HG03060 (cell line): ENCODE results near the gene SORBS2.

Experiments
- ATAC-seq: cut with Tn5 transposase; IDR thresholded peaks from one replicate; pipeline ENCODE4 v1.9.1; 2021; ENCODE audit warnings: low read depth, moderate number of reproducible peaks; ENCODE audit not compliant: unreplicated experiment

The SORBS2 gene

DNA sequence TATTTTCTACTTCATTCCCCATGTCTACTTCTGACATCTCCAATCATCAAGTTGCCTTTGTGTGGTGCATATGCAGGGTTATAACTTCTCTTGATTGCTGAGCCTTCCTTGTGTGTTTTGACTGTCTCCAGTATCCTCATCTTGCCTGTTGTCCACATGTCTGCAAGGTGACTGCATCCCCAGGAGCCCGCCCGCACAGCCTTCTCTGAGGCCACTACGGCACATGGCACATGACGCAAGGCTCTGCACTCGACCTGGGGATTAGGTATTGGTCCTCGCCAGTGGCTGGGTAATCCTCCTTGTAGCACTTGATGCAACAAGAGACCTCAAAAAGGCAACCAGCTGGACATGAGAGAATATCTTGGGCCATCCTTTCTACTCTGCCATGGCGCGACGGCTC lies 122.6 kb downstream of the SORBS2 start:
- no peak for ATAC-seq

DNA sequence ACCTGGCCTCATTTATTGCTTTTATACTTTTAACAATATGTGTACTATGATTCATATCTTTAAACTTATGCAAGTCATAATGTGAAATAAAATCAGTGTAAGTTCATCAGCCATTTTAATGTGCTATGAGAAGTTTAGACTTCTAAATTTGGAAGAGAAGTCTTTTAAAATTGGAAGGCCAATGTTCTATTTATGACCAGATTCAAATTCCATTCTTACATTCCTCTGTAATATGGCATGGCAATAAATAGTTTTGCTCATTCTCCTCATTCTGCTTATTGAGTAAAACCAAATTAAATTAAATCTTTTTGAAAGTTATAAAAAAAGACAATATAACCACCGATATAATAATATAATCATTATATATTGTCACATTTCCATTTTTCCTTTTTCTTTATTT lies 126.2 kb downstream of the SORBS2 start:
- ATAC-seq: no peak

DNA sequence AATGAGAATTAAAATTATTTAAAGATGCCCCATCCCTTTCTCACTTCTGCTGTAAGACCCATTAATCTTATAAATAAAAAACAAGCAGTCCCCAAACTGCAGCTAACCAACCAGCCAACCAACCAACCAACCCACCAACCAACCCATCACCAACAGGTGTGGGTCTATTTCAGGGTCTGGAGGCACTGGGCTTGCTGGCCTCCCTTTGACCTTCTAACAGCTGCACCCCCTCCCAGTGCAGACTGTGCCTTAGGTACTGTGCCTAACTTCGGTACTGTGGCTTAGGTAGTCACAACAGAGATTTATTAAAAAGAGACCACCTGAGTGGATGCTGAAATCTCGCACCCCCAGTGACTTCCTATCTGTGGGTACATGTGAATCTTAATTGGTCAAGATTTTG lies 128.1 kb downstream of the SORBS2 start:
- ATAC-seq: no peak

DNA sequence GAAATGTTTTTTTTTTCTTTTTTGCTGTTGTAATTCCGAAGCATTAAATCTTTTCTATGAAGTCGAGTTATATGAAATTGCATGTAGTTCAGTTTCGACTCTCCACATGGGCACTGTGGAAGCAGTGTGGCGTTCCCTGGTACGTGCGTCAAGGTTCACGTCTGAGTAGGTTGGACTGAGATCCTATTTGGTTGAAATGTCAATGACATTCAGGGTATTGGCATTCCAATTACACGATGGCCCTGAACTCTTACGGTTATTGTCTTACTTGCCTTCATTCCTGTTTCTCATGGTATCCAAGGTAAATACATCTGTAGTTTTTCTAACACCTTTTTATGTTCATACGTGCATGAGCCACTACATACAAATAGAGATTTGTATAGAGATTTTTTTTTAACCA lies 128.8 kb downstream of the SORBS2 start:
- no peak for ATAC-seq

DNA sequence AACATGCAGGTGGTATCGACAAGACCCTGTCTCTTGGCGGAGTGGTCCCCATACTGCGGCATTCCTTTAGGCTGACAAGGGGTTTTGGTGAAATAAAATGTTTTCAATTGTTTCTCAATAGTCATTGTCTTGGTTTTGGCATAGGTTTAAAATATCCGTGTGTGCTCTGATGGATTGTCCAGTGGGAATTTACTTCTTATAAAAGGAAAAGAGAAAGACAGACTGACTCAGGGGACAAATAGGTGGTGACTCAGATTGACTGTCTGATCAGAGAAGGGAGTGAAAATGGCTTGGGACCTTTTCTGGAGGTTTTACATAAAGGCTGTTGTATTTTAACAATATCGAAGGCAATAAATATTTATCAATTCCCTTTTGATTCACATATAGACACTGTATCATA lies 129.8 kb downstream of the SORBS2 start:
- no peak for ATAC-seq

DNA sequence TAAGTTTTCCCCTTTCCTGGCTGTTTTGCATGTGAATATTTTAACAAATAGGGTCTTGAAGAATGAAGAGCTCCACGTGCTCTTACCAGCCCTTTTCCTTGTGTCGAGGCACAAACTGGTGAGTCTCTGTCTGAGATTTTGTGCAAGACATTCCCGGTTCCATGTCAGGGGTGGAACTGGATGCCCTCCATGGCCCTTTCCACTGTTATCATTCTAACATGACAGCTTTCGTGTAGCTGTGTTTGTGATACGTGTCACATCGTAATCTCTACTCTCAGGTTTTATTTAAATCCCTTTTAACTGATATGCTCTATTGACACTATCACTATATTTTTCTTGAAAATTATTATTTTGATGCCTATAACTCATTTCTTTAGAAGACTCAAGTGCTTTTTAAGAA lies 130.4 kb downstream of the SORBS2 start:
- ATAC-seq: no peak

DNA sequence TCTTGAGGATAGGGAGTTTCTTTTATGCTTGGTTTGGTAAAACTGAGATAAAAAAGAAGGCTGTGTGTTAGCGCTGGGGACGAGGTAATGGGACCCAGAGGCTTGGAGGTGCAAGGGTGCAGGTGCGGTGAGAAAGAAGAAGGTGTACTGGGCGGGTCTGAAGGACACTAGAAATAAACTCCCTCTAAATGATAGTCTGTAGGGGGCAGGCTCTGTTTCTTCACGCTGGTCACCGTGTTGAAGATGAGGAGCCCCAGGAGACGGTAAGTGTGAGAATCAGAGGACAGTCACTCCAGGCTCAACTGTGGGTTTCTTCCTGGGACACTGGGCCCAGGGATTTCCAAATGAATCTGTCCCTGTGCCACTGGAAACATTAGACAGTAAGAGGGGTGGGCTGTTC lies 131.4 kb downstream of the SORBS2 start:
- no peak for ATAC-seq

DNA sequence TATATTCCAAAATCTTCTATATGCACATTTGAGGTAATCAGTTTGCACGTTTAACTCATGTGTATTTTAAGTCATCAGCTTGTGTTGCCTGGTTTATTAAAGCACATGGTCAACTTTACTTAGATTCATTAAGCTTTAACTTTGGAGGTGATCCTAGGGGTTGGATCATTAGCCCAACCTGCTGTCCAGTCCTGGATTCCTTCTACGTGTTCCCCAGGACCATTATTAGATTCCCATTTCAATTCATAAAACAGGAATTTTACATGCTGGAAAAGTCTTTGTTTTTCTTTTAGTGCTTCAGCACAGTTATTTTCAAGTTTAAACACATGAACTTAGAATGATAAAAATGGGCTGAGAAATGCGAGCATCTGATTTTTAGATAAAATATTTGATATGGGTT lies 132.5 kb downstream of the SORBS2 start:
- no peak for ATAC-seq

DNA sequence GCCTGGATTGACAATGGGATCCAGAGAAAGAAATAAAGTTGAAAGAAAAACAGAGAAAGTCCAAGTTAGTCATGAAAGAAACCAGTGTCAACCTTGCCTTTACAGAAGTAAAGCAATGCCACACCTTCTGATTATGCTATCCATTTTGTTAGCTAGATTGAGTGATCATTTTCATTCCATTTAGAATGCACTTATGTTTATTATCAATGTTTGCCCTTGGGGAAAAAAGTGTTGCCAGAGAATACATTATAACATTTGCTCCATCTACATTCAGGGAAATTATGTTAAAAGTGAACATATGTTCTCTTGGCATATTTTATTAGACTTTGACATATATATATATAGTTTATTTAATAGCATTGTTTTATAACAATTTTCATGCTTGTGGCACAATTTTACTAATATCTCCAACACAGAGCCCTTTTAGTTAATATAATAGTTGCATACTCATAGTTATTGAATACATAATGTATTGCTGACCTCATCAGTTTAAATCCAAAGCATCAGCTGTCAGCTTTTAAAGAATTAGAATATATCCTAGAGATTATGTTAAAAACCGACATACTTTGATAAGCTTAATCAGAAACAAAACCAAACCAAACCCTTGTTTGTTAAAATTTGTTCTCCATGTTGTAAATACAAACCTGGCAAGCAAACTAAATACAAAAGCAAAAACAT lies 134.2 kb downstream of the SORBS2 start:
- ATAC-seq: no peak

DNA sequence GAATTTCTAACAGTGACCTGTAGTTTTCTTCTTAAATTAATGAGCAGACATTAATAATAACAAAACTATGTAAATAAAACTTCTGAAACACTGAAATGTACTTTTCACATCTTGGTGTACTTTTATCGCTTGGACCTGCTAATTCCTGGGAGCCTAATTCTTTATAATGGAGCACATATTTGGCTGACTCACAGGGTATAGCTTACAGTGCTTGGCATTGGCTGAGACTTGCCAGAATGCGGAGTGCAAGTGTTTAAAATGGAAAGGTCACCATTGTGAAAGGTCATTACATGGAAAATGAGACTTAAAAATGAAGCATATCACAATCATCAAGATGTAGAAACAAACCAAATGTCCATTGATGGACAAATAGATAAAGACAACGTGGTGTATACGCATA lies 139.4 kb downstream of the SORBS2 start:
- ATAC-seq: no peak

DNA sequence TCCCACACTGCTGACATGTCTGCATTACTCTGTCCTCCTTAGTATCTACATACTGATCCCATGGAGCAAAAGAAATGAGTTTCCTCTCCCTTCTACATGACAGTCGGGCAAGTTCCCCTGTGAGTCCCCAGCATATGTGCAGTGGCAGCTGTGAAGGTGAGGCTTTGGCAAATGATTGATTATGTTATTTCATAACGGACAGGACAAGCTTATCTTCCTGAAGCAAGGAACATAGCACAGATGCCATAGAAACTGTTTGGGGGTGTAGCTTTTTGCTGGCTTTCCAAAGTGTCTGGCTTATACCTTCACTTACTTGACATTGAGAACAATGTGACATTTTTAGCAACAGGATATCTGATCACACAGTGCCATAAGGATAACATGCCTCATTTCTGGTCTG lies 139.8 kb downstream of the SORBS2 start:
- ATAC-seq: no peak

DNA sequence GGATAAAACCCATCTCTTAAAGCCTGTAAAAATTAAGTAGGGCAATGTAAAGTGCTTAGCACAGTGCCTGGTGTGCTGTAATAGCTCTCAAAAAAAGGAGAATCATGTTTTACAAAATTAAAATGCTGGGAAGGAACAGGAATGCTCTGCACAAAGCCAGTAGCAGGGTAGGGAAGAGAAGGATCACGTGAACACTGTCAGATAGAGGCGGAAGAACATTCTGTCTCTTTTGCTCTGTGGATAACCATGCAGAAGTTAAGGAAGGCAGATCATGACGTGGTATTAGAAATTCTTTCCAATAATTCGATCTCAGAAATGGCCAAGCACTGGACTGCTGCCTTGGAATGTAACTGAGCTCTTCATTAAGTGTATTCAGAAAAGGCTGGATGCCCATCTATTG lies 140.5 kb downstream of the SORBS2 start:
- no peak for ATAC-seq

DNA sequence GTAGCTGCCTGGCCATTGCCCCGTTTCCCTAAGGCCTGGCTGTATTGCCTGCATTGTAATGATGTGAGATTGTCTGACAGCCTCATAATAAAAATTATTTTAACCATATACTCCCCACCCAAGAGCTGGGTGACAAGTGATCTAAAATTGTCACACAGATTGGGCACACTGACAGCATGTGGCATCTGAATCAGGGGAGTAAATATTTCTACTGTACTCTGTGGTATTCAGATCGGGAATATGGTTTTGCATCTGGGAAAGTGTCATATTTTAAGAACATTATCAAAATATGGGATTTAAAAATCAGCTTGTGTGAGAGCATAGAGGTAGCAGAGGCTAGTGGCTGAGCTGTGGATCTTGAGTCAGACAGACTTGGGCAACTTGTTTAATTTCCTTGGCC lies 140.9 kb downstream of the SORBS2 start:
- no peak for ATAC-seq

DNA sequence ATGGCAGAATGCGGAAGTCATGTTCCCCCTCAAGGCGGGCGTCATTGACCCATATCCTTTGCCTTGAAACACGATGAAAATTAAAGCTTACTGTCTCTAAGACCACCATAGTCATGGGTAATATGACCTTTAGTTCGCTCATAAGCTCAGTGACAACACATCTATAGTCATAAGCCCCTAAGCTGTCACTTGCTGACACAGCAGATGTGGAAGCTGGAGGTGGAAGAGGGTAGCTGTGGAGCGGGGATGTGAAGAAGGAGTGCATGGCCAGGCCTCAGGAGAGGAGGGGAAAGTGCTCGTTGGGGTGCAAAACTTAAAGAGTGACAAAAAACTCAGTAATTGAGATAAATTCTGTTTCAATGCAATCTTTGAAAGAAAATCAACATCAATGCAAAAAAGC lies 142.7 kb downstream of the SORBS2 start:
- no peak for ATAC-seq

DNA sequence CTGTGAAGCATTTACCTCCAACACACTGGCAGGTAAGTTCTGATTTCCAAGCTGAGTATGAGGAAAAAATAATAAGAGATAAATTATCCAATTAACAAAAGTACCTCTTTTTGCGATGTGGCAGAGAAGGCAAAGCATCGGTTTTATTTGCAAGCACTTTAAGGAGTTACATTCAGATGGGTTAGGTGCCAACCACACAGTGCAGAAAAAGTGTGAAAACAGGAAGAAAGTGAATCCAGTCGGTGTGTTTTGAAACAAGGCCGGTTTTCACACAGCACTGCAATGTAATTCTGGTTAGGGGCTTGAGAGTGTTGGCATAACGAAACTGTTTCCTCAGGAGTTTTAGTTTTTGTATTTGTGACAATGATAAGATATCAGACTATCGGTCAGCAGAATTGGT lies 145.8 kb downstream of the SORBS2 start:
- no peak for ATAC-seq

DNA sequence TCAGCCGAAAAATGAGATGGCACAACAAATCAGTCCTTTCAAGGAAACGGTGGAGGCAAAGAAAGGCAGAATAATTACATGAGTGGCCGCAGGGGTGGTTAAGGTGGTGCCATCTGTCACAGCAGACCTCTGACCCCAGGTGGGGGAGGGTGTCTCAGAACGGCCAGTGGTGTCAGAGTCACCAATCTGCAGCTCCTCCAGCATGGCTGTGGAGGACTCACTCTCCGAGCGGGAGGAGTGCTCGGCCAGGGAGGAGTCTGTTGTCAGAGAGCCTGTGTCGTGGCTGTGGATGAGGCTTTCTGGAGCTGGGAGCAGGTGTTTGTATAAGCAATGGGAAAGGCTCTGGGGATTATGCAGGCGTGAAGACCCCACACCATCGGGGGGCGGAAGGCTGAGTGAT lies 146.3 kb downstream of the SORBS2 start:
- no peak for ATAC-seq

DNA sequence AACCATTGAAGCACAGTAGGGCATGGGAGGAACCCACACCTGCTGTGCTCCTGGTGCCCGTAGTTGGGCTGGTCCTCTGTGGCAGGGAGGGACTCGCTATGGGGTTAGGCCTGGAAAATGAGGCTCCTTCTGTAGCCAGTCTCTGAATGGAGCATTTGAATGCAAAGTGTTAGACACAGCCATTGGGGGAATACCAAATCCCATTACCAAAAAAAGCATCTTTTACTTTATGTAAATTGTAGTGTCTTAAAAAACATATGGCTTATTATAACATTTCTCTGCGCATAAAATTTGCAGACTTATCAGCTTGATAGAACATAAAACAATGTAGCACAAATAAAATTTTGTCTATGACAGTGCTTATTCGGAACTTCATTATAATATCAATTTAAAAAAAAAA lies 147.5 kb downstream of the SORBS2 start:
- ATAC-seq: no peak

DNA sequence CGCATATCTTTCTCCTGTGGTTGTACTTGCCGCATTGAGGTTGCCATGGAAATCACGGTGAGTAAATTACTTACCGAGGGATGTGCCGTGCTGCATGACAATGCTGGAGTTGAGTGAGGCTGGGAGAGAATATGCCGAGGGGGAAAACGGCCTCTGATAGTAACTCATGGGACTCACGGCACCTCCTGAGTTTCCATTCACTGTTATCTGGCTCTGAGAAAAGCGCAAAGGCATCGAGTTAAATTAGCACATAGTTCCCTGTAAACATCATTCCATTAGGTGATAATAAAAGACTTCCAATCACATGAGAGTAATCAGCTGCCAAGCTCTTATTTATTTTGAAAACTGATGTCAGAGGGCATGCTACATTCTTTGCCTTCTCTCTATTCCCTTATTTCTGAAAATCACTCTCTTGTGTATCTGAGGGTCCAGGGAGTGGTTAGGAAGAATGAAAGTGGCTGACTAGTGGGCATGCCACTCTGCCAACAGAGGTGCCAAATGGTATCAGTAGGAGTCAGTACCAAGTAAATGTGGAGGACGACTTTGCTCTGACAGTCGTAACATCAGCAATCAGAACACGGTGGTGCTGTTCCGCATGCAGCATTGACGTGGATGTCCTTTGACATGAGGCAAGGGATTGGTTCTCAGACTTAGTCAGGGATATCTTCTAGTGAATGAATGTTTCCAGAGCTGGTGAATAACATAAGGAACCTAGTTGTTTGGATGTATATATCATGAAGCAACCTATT lies 149.8 kb downstream of the SORBS2 start:
- ATAC-seq: no peak

DNA sequence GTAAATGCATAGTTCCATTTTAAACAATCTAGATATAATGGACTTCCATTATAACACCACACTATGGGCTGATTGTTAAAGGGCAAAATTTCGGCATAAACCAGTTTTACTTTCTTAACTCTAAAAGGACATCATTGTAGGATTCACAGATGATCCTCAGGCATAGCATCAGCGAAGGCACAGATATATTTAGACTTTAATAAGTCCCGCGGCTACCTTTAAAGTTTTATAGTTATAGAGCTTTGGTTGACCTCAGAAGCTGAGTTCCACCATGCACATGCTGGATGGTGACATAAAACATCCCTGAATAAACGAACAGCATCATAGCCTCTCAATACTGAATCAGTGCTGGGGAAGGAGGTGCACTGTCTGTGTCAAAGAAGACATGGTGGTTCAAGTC lies 151.7 kb downstream of the SORBS2 start:
- ATAC-seq: no peak

DNA sequence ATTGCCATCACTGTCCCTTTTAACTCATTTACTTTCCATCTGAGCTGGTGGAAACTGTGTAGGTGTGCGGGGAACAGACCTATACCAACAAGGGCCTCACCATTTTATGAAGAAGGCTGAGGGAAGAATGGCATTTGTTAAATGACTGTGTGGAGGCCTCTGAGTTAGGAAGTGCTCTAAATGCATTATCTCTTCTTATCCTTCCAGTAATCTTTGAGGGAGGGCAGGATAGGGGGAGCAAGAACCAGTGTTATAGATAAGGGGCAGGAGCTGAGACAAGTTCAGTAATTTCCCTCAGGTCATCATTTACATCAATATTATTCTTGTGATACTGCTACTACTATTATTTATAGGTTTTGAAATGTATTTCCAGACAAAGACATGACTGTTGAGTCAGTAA lies 154.3 kb downstream of the SORBS2 start:
- no peak for ATAC-seq

DNA sequence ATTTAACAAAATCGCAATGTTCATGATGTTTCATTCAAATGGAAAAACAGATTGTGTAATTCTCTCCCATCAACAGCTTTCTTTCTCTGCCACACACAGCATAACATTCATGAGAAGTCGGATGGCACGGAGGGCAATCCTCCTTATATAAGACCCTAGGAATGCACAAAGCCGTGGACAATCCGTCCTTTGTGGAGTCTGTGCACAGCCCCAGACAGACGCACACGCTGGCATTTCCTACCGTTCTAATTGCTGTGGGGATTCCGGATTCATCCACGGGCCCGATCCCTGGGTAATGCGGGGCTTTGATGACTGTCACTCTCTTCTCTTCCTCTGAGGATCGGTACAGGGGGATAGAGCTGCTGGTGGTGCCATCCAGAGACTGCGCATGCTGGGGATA lies 154.8 kb downstream of the SORBS2 start:
- no peak for ATAC-seq

DNA sequence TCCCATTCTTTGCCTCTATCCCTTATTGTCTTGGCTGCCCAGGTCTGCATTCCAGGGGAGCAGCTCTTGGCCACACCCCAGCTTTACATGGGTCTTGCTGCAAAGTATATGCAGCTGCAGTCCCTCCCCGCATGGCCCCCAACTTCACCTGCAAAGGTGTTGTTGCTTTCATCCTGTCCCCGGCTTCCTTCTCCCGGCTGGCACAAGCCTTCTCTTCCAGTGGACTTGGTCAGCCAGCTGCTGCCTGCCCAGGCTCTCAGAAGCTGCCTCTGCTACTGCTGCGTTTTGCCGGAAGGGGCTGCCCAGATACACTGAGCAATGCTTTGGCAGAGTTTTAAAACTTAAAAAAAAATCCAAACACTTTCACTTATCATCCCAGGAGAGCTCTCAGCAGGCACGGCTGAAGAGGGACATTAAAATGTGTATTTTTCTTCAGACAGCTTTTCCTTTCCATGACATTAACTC lies 155.5 kb downstream of the SORBS2 start:
- ATAC-seq: no peak
